Liver (tissue), 9 donors: ENCODE data around the gene KICS2. TPM values are rescaled to one million over a fixed set of nuclear protein-coding genes. Genes with fewer than 3 reads are reported as not detected.
A peak's percentile ranks its signal among the peaks of the same experiment; 100 is the strongest.

ENCODE experiments used
- DNase-seq: peaks from one replicate; pipeline ENCODE4 v3.0.0-alpha.2; 2017; ENCODE audit warnings: low spot score
- H3K27ac ChIP-seq, 2 donors: one replicate each; pipeline ENCODE4 v1.7.0; 2013; ENCODE audit warnings: inconsistent platforms in 2 of 2, low read length in 2 of 2, control low read depth in 1 of 2, low read depth in 1 of 2, mild to moderate bottlenecking in 1 of 2
- H3K27me3 ChIP-seq, 4 donors: one replicate each; pipeline versions ENCODE4 v1.6.1 to v1.7.0; 2013; ENCODE audit warnings: low read length in 3 of 4, inconsistent platforms in 1 of 4, mild to moderate bottlenecking in 1 of 4, moderate library complexity in 1 of 4; ENCODE audit not compliant: control insufficient read depth in 4 of 4, insufficient read depth in 4 of 4
- H3K36me3 ChIP-seq, 4 donors: one replicate each; pipeline versions ENCODE4 v1.6.1 to v1.7.0; 2013; ENCODE audit warnings: low read length in 3 of 4, mild to moderate bottlenecking in 3 of 4, low read depth in 1 of 4, moderate library complexity in 1 of 4; ENCODE audit not compliant: control insufficient read depth in 4 of 4, insufficient read depth in 3 of 4
- H3K4me1 ChIP-seq, 4 donors: one replicate each; pipeline versions ENCODE4 v1.6.1 to v1.7.0; 2013; ENCODE audit warnings: low read length in 3 of 4, mild to moderate bottlenecking in 3 of 4, moderate library complexity in 1 of 4; ENCODE audit not compliant: control insufficient read depth in 4 of 4, insufficient read depth in 4 of 4
- H3K4me3 ChIP-seq, 3 donors: one replicate each; pipeline versions ENCODE4 v1.6.1 to v1.7.0; 2013; ENCODE audit warnings: low read length in 3 of 3, control low read depth in 1 of 3, low read depth in 1 of 3, mild to moderate bottlenecking in 1 of 3
- H3K9ac ChIP-seq, 2 donors: one replicate each; pipeline ENCODE4 v1.7.0; 2013; ENCODE audit warnings: low read length in 2 of 2, mild to moderate bottlenecking in 2 of 2, moderate library complexity in 2 of 2, control low read depth in 1 of 2, low read depth in 1 of 2
- H3K9me3 ChIP-seq, 4 donors: one replicate each; pipeline versions ENCODE4 v1.6.1 to v1.7.0; 2013; ENCODE audit warnings: low read length in 3 of 4; ENCODE audit not compliant: control insufficient read depth in 4 of 4
- ATF3 ChIP-seq: IDR thresholded peaks from 2 replicates; pipeline ENCODE4 v1.6.1; 2016; ENCODE audit warnings: antibody characterized with exemption
- CTCF ChIP-seq: fragments of 150-350 bp; IDR thresholded peaks from 2 replicates; pipeline ENCODE4 v1.5.1; 2017; ENCODE audit warnings: improper control_type of control experiment, low read depth, low read length; ENCODE audit not compliant: missing input control
- EGR1 ChIP-seq, 2 donors: IDR thresholded peaks; 2 replicates each; pipeline ENCODE4 v1.6.1; 2016 to 2018; ENCODE audit warnings: antibody characterized with exemption in 2 of 2, low read depth in 2 of 2
- FOXA1 ChIP-seq: IDR thresholded peaks from 2 replicates; pipeline ENCODE4 v1.6.1; 2016; ENCODE audit warnings: antibody characterized with exemption
- FOXA2 ChIP-seq: IDR thresholded peaks from 2 replicates; pipeline ENCODE4 v1.6.1; 2016; ENCODE audit warnings: antibody characterized with exemption
- GABPA ChIP-seq, 2 donors: IDR thresholded peaks in 1 of 2; conservative IDR thresholded peaks in 1 of 2; 2 replicates each; pipeline ENCODE4 v1.6.1; 2016; ENCODE audit warnings: antibody characterized with exemption in 2 of 2, mild to moderate bottlenecking in 1 of 2, moderate library complexity in 1 of 2
- HNF4A ChIP-seq, 2 donors: conservative IDR thresholded peaks; 2 replicates each; pipeline ENCODE4 v1.6.1; 2016; ENCODE audit warnings: antibody characterized with exemption in 2 of 2, mild to moderate bottlenecking in 2 of 2
- HNF4G ChIP-seq: IDR thresholded peaks from 2 replicates; pipeline ENCODE4 v1.6.1; 2016; ENCODE audit warnings: antibody characterized with exemption
- JUND ChIP-seq, 2 donors: IDR thresholded peaks; 2 replicates each; pipeline ENCODE4 v1.6.1; 2016; ENCODE audit warnings: antibody characterized with exemption in 2 of 2
- MAX ChIP-seq: IDR thresholded peaks from 2 replicates; pipeline ENCODE4 v1.6.1; 2016; ENCODE audit warnings: antibody characterized with exemption
- NR2F2 ChIP-seq: IDR thresholded peaks from 2 replicates; pipeline ENCODE4 v1.6.1; 2016; ENCODE audit warnings: antibody characterized with exemption
- RAD21 ChIP-seq, 2 donors: IDR thresholded peaks; 2 replicates each; pipeline ENCODE4 v1.6.1; 2016; ENCODE audit warnings: antibody characterized with exemption in 2 of 2, mild to moderate bottlenecking in 2 of 2
- RXRA ChIP-seq, 2 donors: IDR thresholded peaks; 2 replicates each; pipeline ENCODE4 v1.6.1; 2017 to 2018; ENCODE audit warnings: antibody characterized with exemption in 2 of 2, mild to moderate bottlenecking in 1 of 2
- SP1 ChIP-seq: IDR thresholded peaks from 2 replicates; pipeline ENCODE4 v1.6.1; 2018; ENCODE audit warnings: antibody characterized with exemption, mild to moderate bottlenecking
- TAF1 ChIP-seq: conservative IDR thresholded peaks from 2 replicates; pipeline ENCODE4 v1.6.1; 2016; ENCODE audit warnings: antibody characterized with exemption, mild to moderate bottlenecking
- YY1 ChIP-seq: IDR thresholded peaks from 2 replicates; pipeline ENCODE4 v1.6.1; 2016; ENCODE audit warnings: antibody characterized with exemption, mild to moderate bottlenecking
- WGBS: extraction: QIAGEN DNeasy Blood & Tissue Kit; methylation state at CpG from one replicate; pipeline ENCODE4 v1.1.7; 2013; 5-methylcytosine and 5-hydroxymethylcytosine counted together
- polyA plus RNA-seq, 2 donors: library from polyadenylated mRNA; stranded (reverse) in 1 of 2; unstranded in 1 of 2; fragments of 200-250 nt in 1 of 2; fragments of >200 nt in 1 of 2; fragmentation: Nextera tagmentation in 1 of 2; extraction: Ambion mirVana in 1 of 2; gene quantifications; one replicate each; pipeline versions ENCODE4 v1.2.1 to v1.2.3, GENCODE V29; 2013 to 2015
- total RNA-seq, 2 donors: library from RNA; depleted of rRNA; stranded (reverse); fragments of >200 nt; gene quantifications; one replicate each; pipeline ENCODE4 v1.2.3, GENCODE V29; 2014
- TF ChIP-seq, protein P1 (sequence below): IDR thresholded peaks from 2 replicates; pipeline ENCODE4 v1.6.1; 2016; ENCODE audit warnings: antibody characterized with exemption, mild to moderate bottlenecking
- TF ChIP-seq, protein P2 (sequence below): IDR thresholded peaks from 2 replicates; pipeline ENCODE4 v1.6.1; 2016; ENCODE audit warnings: antibody characterized with exemption
- donor health status: healthy.
- donor health status: healthy.
- donor health status: healthy.
- donor health status: healthy.
- donor health status: healthy.

The KICS2 gene
- total and polyA plus RNA-seq, 4 donors, result 3.4 to 10.7 (median 5.3) TPM

DNA sequence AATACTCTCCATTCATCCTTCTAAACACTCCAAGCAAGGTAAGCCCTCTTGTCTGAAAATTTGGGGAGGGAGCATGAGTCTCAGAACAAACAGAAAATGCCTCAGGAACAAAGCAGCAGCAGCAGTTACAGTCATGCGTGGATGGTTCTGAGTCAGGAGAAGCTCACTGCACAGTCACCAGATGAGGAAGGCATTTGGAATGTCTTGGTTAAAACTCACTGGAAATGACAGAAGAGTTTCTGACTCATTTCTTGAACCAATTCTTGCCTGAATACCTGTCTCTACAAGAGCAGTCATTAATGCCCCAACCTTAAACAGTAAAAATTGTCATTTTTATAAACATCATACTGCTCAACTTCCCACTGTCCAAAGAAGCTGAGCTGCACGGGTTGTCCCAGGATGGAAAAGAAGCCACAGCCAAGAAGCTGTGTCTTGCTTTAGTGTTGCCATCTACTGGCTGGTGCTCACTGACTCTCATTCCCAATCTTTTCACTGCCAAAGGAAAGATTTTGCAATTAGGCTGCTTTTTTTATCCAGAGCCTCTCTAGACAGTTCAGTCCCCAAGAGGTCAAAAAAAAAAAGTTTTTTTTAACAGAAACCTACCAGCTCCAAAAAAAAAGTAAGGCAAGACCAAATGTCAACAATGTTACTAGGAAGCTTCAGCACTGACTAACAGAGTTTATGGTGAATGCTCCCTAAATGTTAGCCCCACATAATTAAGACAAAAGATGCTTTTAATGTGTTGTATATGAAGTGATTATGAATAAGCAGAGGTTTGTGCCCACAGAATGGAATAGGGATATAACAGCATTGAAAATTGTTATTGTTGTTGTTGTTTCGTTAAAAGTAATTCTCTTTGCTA is 40.4 kb downstream of the KICS2 start:
- DNase-seq, result no peak

More for the DNA sequence above, 40.4 kb downstream of the KICS2 start:
- WGBS, result 46% methylated on average over 3 of the region's 3 CpGs
- no peak overlapping the region for H3K9ac ChIP-seq
- H3K4me1 ChIP-seq, result peaks cover 0 to 10% (median 0%) of the 10 kb centered on the region in 4 donors
- H3K4me3 ChIP-seq, result no peak overlapping the region
- no peaks in the 10 kb centered on the region for H3K27me3 ChIP-seq
- peak overlapping the region in 1 of 2 donors; percentile 27 for H3K27ac ChIP-seq
- H3K9me3 ChIP-seq, result no peaks in the 10 kb centered on the region
- TF ChIP-seq GABPA (IDR thresholded peaks at IDR 0.05 in 1 of 2, conservative IDR thresholded peaks at IDR 0.05 in 1 of 2) (no peak), CTCF (peak; percentile 62), JUND (IDR thresholded peaks at IDR 0.05) (peak in 1 of 2 donors; percentile 13), FOXA2 (no peak), SP1 (no peak), RXRA (IDR thresholded peaks at IDR 0.05) (peak; percentile 27 to 30), FOXA1 (no peak), ATF3 (no peak), HNF4G (no peak), HNF4A (conservative IDR thresholded peaks at IDR 0.05) (no peak), MAX (no peak), RAD21 (IDR thresholded peaks at IDR 0.05) (peak; percentile 88 to 89), NR2F2 (peak; percentile 53), EGR1 (IDR thresholded peaks at IDR 0.05; ENCODE audit: low read depth in 2 of 2) (no peak), TAF1 (no peak), YY1 (peak; percentile 27)
- TF ChIP-seq, protein P1, sequence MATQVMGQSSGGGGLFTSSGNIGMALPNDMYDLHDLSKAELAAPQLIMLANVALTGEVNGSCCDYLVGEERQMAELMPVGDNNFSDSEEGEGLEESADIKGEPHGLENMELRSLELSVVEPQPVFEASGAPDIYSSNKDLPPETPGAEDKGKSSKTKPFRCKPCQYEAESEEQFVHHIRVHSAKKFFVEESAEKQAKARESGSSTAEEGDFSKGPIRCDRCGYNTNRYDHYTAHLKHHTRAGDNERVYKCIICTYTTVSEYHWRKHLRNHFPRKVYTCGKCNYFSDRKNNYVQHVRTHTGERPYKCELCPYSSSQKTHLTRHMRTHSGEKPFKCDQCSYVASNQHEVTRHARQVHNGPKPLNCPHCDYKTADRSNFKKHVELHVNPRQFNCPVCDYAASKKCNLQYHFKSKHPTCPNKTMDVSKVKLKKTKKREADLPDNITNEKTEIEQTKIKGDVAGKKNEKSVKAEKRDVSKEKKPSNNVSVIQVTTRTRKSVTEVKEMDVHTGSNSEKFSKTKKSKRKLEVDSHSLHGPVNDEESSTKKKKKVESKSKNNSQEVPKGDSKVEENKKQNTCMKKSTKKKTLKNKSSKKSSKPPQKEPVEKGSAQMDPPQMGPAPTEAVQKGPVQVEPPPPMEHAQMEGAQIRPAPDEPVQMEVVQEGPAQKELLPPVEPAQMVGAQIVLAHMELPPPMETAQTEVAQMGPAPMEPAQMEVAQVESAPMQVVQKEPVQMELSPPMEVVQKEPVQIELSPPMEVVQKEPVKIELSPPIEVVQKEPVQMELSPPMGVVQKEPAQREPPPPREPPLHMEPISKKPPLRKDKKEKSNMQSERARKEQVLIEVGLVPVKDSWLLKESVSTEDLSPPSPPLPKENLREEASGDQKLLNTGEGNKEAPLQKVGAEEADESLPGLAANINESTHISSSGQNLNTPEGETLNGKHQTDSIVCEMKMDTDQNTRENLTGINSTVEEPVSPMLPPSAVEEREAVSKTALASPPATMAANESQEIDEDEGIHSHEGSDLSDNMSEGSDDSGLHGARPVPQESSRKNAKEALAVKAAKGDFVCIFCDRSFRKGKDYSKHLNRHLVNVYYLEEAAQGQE, result no peak
- TF ChIP-seq, protein P2, sequence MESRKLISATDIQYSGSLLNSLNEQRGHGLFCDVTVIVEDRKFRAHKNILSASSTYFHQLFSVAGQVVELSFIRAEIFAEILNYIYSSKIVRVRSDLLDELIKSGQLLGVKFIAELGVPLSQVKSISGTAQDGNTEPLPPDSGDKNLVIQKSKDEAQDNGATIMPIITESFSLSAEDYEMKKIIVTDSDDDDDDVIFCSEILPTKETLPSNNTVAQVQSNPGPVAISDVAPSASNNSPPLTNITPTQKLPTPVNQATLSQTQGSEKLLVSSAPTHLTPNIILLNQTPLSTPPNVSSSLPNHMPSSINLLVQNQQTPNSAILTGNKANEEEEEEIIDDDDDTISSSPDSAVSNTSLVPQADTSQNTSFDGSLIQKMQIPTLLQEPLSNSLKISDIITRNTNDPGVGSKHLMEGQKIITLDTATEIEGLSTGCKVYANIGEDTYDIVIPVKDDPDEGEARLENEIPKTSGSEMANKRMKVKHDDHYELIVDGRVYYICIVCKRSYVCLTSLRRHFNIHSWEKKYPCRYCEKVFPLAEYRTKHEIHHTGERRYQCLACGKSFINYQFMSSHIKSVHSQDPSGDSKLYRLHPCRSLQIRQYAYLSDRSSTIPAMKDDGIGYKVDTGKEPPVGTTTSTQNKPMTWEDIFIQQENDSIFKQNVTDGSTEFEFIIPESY, result no peak
- H3K36me3 ChIP-seq, result no peaks in the 10 kb centered on the region
